GM12873 (cell line): ENCODE measurements around the gene HIVEP3.

ENCODE experiments used
- CTCF ChIP-seq: IDR thresholded peaks from 2 replicates; pipeline ENCODE4 v1.5.1; 2012; ENCODE audit warnings: low read depth, mild to moderate bottlenecking, moderate library complexity, low read length, control low read depth; ENCODE audit not compliant: insufficient read depth; ENCODE audit errors: missing control alignments

Gene HIVEP3

GRCh38 chr1:41840592-41841246 is 78.0 kb downstream of the HIVEP3 start:
- no peak for TF ChIP-seq CTCF

- no peak for TF ChIP-seq CTCF
Measured at GRCh38 chr1:41838266-41838665, 80.5 kb downstream of the HIVEP3 start.

- TF ChIP-seq CTCF, result no peak
Measured at GRCh38 chr1:41837691-41838090, 81.0 kb downstream of the HIVEP3 start.

DNA sequence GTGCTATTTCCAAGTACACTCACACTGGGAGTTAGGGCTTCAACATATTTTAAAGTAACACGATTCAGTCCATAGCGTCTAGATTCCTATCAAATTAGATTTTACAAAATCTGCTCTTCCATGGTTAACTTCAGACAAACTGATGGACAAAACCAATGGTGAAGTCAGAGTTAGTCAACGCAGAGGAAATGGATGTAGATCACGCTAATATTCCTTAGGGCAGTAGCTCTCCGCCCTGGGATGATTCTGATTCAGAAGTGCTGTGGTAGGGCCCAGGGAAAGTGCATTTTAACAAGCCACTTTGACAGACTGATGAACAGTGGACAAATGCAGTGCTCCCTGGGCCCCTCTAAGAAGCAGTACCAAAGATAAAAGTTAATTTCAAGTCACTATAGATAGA is 83.2 kb downstream of the HIVEP3 start:
- TF ChIP-seq CTCF, result no peak

DNA sequence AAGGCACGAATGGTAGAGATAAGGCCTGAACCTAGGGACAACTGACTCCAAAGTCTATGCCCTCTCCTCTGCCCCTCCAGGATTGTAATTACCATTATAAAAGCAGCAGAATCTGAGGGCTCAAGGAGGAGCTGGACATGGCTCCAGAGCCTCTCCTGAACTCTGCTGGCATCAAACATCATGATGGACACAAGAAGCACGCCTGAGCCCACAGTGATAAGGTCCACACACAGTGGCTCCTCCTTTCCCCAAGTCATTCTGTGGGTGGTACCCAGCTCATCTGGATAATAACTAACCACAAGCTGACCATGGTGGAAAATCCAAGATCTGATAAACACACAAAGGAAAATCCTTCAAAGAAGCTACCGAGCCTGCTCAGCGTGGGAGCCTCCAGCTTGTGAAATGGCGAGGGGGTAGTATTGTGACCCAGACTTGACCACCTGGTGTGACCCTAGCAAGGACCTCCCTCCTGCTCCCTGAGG is 85.2 kb downstream of the HIVEP3 start:
- no peak for TF ChIP-seq CTCF

GRCh38 chr1:41830726-41831125 is 88.0 kb downstream of the HIVEP3 start:
- TF ChIP-seq CTCF, result no peak

DNA sequence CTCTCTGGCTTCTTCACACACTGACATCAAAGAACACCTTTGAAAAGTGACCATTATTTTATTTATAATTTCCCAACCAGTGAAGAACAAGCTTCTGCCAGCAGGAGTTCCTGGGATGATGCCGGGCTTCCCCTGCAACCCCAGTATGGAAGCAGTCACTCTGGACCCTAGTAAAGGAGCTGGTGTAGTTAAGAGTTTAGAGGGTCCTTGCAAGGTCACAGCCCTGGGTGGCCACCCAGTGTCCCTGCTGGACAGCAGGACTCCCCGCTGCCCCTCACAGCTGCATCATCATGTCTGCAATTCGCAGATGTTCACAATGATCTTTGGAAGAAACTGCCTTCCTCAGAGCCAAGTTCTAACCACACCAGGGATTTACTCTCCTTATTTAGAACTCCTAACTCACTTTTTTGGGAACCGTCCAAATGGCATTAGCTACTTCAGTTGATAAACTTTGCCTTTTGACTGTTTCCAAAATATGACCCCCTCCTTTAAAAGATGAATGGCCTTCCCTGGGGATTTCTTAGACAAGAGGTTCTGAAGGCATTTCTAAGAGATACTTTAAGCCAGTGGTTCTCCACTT is 90.6 kb downstream of the HIVEP3 start:
- TF ChIP-seq CTCF, result no peak
